Smooth muscle cell (in vitro differentiated cells): ENCODE measurements around the gene RRP36. TPM values are rescaled to one million over a fixed set of nuclear protein-coding genes. Genes with fewer than 3 reads are reported as not detected.

Source experiments
- DNase-seq: peaks from one replicate; lab custom pipeline; 2025; ENCODE audit not compliant: unreplicated experiment; lab: John Stamatoyannopoulos, UW
- H2AFZ ChIP-seq: fragments of 200-600 bp; sonication (generic); 2 replicates; pipeline ENCODE4 v1.6.0; 2016; ENCODE audit warnings: antibody characterized with exemption, low read depth, mild to moderate bottlenecking
- H3F3A ChIP-seq: fragments of 200-600 bp; sonication (generic); 2 replicates; pipeline ENCODE4 v1.6.0; 2017; ENCODE audit warnings: antibody characterized with exemption, low read depth
- H3K27ac ChIP-seq: fragments of 200-600 bp; sonication (generic); 2 replicates; pipeline ENCODE4 v1.5.1; 2016; ENCODE audit warnings: low read depth, mild to moderate bottlenecking
- H3K27me3 ChIP-seq: fragments of 200-600 bp; sonication (generic); 2 replicates; pipeline ENCODE4 v1.6.1; 2016; ENCODE audit warnings: low read depth, mild to moderate bottlenecking
- H3K36me3 ChIP-seq: fragments of 200-600 bp; sonication (generic); 2 replicates; pipeline ENCODE4 v1.5.1; 2016; ENCODE audit warnings: low read depth
- H3K4me1 ChIP-seq: fragments of 200-600 bp; sonication (generic); 2 replicates; pipeline ENCODE4 v1.5.1; 2016; ENCODE audit warnings: low read depth
- H3K4me2 ChIP-seq: fragments of 200-600 bp; sonication (generic); 2 replicates; pipeline ENCODE4 v1.6.0; 2016; ENCODE audit warnings: mild to moderate bottlenecking
- H3K4me3 ChIP-seq: fragments of 200-600 bp; sonication (generic); 2 replicates; pipeline ENCODE4 v1.5.1; 2016; ENCODE audit warnings: mild to moderate bottlenecking
- H3K79me2 ChIP-seq: fragments of 200-600 bp; sonication (generic); 2 replicates; pipeline ENCODE4 v1.6.0; 2016; ENCODE audit warnings: low read depth, mild to moderate bottlenecking
- H3K9ac ChIP-seq: fragments of 200-600 bp; sonication (generic); 2 replicates; pipeline ENCODE4 v1.6.0; 2016; ENCODE audit warnings: low read depth
- H3K9me3 ChIP-seq: fragments of 200-600 bp; sonication (generic); replicated peaks from 2 replicates; pipeline ENCODE4 v1.5.1; 2016; ENCODE audit warnings: low read depth
- H4K20me1 ChIP-seq: fragments of 200-600 bp; sonication (generic); 2 replicates; pipeline ENCODE4 v1.6.0; 2016; ENCODE audit warnings: low read depth
- CTCF ChIP-seq: fragments of 200-600 bp; sonication (generic); IDR thresholded peaks from 2 replicates; pipeline ENCODE4 v1.5.1; 2017; ENCODE audit warnings: borderline replicate concordance, mild to moderate bottlenecking, antibody characterized with exemption; ENCODE audit not compliant: insufficient read depth, poor library complexity, severe bottlenecking
- WGBS: methylation state at CpG from one replicate; pipeline ENCODE4 v1.1.7; 2016; ENCODE audit warnings: low lambda C conversion rate; 5-methylcytosine and 5-hydroxymethylcytosine counted together
- polyA plus RNA-seq: library from polyadenylated mRNA; unstranded; fragments of >200 nt; fragmentation: Nextera tagmentation; extraction: Ambion mirVana; gene quantifications from 2 replicates; pipeline ENCODE4 v1.2.1, GENCODE V29; 2016
- total RNA-seq: library from RNA; depleted of rRNA; stranded (reverse); fragments of >200 nt; gene quantifications from 2 replicates; pipeline ENCODE4 v1.2.3, GENCODE V29; 2014

RRP36 gene
- total RNA-seq (56.4 and 64.8 TPM in 2 replicates), polyA plus RNA-seq (71.9 and 72.7 TPM in 2 replicates)

GRCh38 chr6:43021270-43022047, at the start of gene RRP36:
Gene RRP36 (plus strand): TSS chr6:43021623. CDS start chr6:43021655, 32 bp downstream.
- no peak for TF ChIP-seq CTCF
- Histone ChIP-seq H3K4me2 (peak within 1 kb of the TSS; percentile 100), H4K20me1 (peaks cover 43% of the 10 kb centered on the region), H3K9ac (peak within 1 kb of the TSS; percentile 86), H3K36me3 (no peaks in the 10 kb centered on the region), H3F3A (peaks cover 32% of the 10 kb centered on the region), H3K27me3 (no peaks in the 10 kb centered on the region), H3K79me2 (peaks cover 43% of the 10 kb centered on the region), H3K27ac (peak within 1 kb of the TSS; percentile 86), H2AFZ (peak within 1 kb of the TSS; percentile 85), H3K9me3 (no peaks in the 10 kb centered on the region), H3K4me3 (peak within 1 kb of the TSS; percentile 100), H3K4me1 (peaks cover 16% of the 10 kb centered on the region)
- WGBS = 3% methylated on average over 37 of the region's 56 CpGs
- DNase-seq = peak; percentile 35

GRCh38 chr6:42971746-42972327, 49.6 kb upstream of the RRP36 start:
- 90% methylated on average over 3 of the region's 3 CpGs for WGBS
- no peak for TF ChIP-seq CTCF

GRCh38 chr6:42973926-42974325, 47.5 kb upstream of the RRP36 start:
- TF ChIP-seq CTCF = no peak
- no peaks in the 10 kb centered on the region for H3K36me3 ChIP-seq
- H4K20me1 ChIP-seq = peaks cover 19% of the 10 kb centered on the region
- WGBS = 94% methylated on average over 3 of the region's 3 CpGs
- peaks cover 8% of the 10 kb centered on the region for H3F3A ChIP-seq
- H3K9me3 ChIP-seq = no peaks in the 10 kb centered on the region
- H3K4me2 ChIP-seq = no peak overlapping the region
- no peak for DNase-seq
- peaks cover 8% of the 10 kb centered on the region for H3K4me1 ChIP-seq
- H2AFZ ChIP-seq = no peak overlapping the region
- H3K79me2 ChIP-seq = peaks cover 20% of the 10 kb centered on the region
- H3K4me3 ChIP-seq = no peak overlapping the region
- no peak overlapping the region for H3K27ac ChIP-seq
- H3K9ac ChIP-seq = no peak overlapping the region
- H3K27me3 ChIP-seq = no peaks in the 10 kb centered on the region

More at GRCh38 chr6:42971746-42972327, 49.6 kb upstream of the RRP36 start:
- no peak overlapping the region for H2AFZ ChIP-seq
- H3K4me1 ChIP-seq = no peaks in the 10 kb centered on the region
- peaks cover 6% of the 10 kb centered on the region for H3K79me2 ChIP-seq
- peak overlapping the region; percentile 28 for H3K27ac ChIP-seq
- no peaks in the 10 kb centered on the region for H3K27me3 ChIP-seq
- peaks cover 15% of the 10 kb centered on the region for H4K20me1 ChIP-seq
- H3K9ac ChIP-seq = no peak overlapping the region
- H3K36me3 ChIP-seq = no peaks in the 10 kb centered on the region
- no peak overlapping the region for H3K4me3 ChIP-seq
- no peak for DNase-seq
- H3F3A ChIP-seq = peaks cover 8% of the 10 kb centered on the region
- H3K4me2 ChIP-seq = no peak overlapping the region
- H3K9me3 ChIP-seq = no peaks in the 10 kb centered on the region
